ENCODE measurements around the gene HAGH. TPM values are rescaled to one million over a fixed set of nuclear protein-coding genes. Genes with fewer than 3 reads are reported as not detected.
A peak's percentile ranks its signal among the peaks of the same experiment; 100 is the strongest.

HAGH gene
- total and polyA plus RNA-seq, 9 of the 15 experiments (the other 6 are each of a cell fraction or from before 2014, with no cell fraction given), result 0.46 to 35.1 (median 16.8) TPM

DNA sequence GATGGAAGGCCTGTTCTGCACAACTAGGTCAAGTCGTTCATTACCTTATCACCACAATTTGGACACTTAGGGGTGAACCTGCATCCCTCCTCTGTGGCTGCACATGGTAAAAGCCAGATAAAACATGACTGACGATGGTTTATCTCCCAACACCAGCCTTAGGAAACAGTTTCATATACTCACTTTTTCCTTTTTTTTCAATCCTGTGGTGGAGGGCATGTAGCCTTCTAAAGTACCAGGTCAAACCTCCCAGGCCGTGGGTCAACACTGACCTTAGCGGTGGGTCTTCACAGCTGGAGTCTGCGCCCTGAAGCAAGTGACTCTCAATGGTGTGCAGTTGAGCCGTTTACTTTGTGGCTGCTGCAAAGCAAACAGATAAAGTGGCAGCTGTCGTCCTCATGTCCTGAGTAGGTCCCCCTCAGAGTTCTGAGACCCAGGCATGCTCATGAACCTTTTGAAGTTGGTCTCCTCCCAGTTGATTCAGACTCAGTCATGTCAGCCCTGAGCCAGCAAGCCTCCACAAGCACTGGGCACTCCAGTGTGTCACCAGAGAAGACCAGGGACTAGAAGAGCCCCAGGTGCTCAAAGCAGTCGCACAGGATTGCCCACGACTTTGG lies 6.3 kb upstream of the HAGH start (continued):
- no peak for TF ChIP-seq FIP1L1 (IDR thresholded peaks at IDR 0.05; ENCODE audit: low read depth, low read length, poor library complexity, severe bottlenecking)
- no peak for TF ChIP-seq RFX7 (CRISPR knock-in tag; IDR thresholded peaks at IDR 0.05)
- TF ChIP-seq, protein P1, sequence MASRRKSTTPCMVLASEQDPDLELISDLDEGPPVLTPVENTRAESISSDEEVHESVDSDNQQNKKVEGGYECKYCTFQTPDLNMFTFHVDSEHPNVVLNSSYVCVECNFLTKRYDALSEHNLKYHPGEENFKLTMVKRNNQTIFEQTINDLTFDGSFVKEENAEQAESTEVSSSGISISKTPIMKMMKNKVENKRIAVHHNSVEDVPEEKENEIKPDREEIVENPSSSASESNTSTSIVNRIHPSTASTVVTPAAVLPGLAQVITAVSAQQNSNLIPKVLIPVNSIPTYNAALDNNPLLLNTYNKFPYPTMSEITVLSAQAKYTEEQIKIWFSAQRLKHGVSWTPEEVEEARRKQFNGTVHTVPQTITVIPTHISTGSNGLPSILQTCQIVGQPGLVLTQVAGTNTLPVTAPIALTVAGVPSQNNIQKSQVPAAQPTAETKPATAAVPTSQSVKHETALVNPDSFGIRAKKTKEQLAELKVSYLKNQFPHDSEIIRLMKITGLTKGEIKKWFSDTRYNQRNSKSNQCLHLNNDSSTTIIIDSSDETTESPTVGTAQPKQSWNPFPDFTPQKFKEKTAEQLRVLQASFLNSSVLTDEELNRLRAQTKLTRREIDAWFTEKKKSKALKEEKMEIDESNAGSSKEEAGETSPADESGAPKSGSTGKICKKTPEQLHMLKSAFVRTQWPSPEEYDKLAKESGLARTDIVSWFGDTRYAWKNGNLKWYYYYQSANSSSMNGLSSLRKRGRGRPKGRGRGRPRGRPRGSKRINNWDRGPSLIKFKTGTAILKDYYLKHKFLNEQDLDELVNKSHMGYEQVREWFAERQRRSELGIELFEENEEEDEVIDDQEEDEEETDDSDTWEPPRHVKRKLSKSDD (conservative IDR thresholded peaks at IDR 0.05; ENCODE audit: low read length), result no peak
- peak; percentile 51; the same call in 1 of the 2 replicates for TF ChIP-seq MEF2D (tag; conservative IDR thresholded peaks at IDR 0.05; ENCODE audit: low read depth)
- TF ChIP-seq GATAD2A (IDR thresholded peaks at IDR 0.05), result 0 out of 2 replicates have a peak, but pooled peaks have one; percentile 17
- no peak for TF ChIP-seq FOXJ2 (tag; IDR thresholded peaks at IDR 0.05)
- no peak for TF ChIP-seq ZNF778 (CRISPR knock-in tag; IDR thresholded peaks at IDR 0.05)
- no peak for TF ChIP-seq U2AF2 (optimal IDR thresholded peaks at IDR 0.05; ENCODE audit: low read depth, low read length)
- TF ChIP-seq, protein P2, sequence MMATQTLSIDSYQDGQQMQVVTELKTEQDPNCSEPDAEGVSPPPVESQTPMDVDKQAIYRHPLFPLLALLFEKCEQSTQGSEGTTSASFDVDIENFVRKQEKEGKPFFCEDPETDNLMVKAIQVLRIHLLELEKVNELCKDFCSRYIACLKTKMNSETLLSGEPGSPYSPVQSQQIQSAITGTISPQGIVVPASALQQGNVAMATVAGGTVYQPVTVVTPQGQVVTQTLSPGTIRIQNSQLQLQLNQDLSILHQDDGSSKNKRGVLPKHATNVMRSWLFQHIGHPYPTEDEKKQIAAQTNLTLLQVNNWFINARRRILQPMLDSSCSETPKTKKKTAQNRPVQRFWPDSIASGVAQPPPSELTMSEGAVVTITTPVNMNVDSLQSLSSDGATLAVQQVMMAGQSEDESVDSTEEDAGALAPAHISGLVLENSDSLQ (IDR thresholded peaks at IDR 0.05), result peak; percentile 74
- peak; percentile 54; the same call in 1 of the 2 replicates for TF ChIP-seq ZFX (CRISPR knock-in tag; IDR thresholded peaks at IDR 0.05)
- TF ChIP-seq, protein P3, sequence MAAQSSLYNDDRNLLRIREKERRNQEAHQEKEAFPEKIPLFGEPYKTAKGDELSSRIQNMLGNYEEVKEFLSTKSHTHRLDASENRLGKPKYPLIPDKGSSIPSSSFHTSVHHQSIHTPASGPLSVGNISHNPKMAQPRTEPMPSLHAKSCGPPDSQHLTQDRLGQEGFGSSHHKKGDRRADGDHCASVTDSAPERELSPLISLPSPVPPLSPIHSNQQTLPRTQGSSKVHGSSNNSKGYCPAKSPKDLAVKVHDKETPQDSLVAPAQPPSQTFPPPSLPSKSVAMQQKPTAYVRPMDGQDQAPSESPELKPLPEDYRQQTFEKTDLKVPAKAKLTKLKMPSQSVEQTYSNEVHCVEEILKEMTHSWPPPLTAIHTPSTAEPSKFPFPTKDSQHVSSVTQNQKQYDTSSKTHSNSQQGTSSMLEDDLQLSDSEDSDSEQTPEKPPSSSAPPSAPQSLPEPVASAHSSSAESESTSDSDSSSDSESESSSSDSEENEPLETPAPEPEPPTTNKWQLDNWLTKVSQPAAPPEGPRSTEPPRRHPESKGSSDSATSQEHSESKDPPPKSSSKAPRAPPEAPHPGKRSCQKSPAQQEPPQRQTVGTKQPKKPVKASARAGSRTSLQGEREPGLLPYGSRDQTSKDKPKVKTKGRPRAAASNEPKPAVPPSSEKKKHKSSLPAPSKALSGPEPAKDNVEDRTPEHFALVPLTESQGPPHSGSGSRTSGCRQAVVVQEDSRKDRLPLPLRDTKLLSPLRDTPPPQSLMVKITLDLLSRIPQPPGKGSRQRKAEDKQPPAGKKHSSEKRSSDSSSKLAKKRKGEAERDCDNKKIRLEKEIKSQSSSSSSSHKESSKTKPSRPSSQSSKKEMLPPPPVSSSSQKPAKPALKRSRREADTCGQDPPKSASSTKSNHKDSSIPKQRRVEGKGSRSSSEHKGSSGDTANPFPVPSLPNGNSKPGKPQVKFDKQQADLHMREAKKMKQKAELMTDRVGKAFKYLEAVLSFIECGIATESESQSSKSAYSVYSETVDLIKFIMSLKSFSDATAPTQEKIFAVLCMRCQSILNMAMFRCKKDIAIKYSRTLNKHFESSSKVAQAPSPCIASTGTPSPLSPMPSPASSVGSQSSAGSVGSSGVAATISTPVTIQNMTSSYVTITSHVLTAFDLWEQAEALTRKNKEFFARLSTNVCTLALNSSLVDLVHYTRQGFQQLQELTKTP (IDR thresholded peaks at IDR 0.05; ENCODE audit: low read depth in 1 of 2, partially characterized antibody in 2 of 2), result peak in 1 of 2 experiments; percentile 46
- TF ChIP-seq GABPB2 (CRISPR knock-in tag; conservative IDR thresholded peaks at IDR 0.05), result no peak
- TF ChIP-seq FOXA3 (CRISPR knock-in tag; conservative IDR thresholded peaks at IDR 0.05 in 1 of 2, IDR thresholded peaks at IDR 0.05 in 1 of 2), result peak; percentile 71 to 85
- TF ChIP-seq, protein P4, sequence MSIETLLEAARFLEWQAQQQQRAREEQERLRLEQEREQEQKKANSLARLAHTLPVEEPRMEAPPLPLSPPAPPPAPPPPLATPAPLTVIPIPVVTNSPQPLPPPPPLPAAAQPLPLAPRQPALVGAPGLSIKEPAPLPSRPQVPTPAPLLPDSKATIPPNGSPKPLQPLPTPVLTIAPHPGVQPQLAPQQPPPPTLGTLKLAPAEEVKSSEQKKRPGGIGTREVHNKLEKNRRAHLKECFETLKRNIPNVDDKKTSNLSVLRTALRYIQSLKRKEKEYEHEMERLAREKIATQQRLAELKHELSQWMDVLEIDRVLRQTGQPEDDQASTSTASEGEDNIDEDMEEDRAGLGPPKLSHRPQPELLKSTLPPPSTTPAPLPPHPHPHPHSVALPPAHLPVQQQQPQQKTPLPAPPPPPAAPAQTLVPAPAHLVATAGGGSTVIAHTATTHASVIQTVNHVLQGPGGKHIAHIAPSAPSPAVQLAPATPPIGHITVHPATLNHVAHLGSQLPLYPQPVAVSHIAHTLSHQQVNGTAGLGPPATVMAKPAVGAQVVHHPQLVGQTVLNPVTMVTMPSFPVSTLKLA (conservative IDR thresholded peaks at IDR 0.05), result peak; percentile 75 to 85
- TF ChIP-seq, protein P5, sequence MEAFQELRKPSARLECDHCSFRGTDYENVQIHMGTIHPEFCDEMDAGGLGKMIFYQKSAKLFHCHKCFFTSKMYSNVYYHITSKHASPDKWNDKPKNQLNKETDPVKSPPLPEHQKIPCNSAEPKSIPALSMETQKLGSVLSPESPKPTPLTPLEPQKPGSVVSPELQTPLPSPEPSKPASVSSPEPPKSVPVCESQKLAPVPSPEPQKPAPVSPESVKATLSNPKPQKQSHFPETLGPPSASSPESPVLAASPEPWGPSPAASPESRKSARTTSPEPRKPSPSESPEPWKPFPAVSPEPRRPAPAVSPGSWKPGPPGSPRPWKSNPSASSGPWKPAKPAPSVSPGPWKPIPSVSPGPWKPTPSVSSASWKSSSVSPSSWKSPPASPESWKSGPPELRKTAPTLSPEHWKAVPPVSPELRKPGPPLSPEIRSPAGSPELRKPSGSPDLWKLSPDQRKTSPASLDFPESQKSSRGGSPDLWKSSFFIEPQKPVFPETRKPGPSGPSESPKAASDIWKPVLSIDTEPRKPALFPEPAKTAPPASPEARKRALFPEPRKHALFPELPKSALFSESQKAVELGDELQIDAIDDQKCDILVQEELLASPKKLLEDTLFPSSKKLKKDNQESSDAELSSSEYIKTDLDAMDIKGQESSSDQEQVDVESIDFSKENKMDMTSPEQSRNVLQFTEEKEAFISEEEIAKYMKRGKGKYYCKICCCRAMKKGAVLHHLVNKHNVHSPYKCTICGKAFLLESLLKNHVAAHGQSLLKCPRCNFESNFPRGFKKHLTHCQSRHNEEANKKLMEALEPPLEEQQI (IDR thresholded peaks at IDR 0.05), result peak; percentile 82

Measured in K562 (cell line).